Measurements from ENCODE around the gene DCAF12L2. TPM values are rescaled to one million over a fixed set of nuclear protein-coding genes. Genes with fewer than 3 reads are reported as not detected.

DCAF12L2 gene
- polyA plus RNA-seq, 1 of the 3 experiments (the other 2 are of a cell fraction), result not detected

DNA sequence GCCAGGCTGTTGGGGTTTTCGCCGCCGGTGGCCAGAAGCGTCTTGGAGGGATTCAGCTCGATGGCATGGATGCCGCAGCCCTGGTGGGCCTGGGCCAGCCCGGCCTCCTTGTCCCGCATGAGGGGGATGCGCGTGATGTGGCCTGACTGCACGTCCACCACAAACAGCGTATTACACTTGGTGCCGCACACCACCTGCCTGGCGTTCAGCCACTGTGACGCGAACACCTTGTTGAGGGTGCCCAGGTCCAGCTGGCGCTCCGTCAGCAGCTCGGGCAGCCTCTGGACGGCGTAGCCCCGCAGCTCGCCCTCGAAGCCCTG lies 728 bp downstream of the DCAF12L2 start:
- no peaks in the 10 kb centered on the region for H3K4me1 ChIP-seq (ENCODE audit: control insufficient read depth in 1 of 2, insufficient read depth in 2 of 2, low read depth in 1 of 2, low read length in 1 of 2)
- H3K9me2 ChIP-seq, result no peaks in the 10 kb centered on the region
- ChIA-PET CTCF (no interaction called here), POLR2A (no interaction called here)
- H3K4me3 ChIP-seq (ENCODE audit: low read depth in 2 of 2, low read length in 1 of 2), result no peak overlapping the region
- no peak for DNase-seq
- no peaks in the 10 kb centered on the region for H3K36me3 ChIP-seq (replicated peaks in 1 of 2; ENCODE audit: control insufficient read depth in 1 of 2, insufficient read depth in 2 of 2, low read length in 1 of 2)
- H3K27me3 ChIP-seq (ENCODE audit: insufficient read depth), result no peaks in the 10 kb centered on the region
- no peaks in the 10 kb centered on the region for H4K20me1 ChIP-seq (ENCODE audit: insufficient read depth)
- H3K4me2 ChIP-seq, result no peak overlapping the region
- H3K9ac ChIP-seq, result no peak overlapping the region
- H3K9me3 ChIP-seq, result no peaks in the 10 kb centered on the region
- H2AFZ ChIP-seq (ENCODE audit: low read depth), result no peak overlapping the region
- H3F3A ChIP-seq (replicated peaks; ENCODE audit: insufficient read depth), result no peaks in the 10 kb centered on the region
- TF ChIP-seq NFIC (IDR thresholded peaks at IDR 0.05; ENCODE audit: borderline replicate concordance), result no peak
- no peak for TF ChIP-seq FOSL2 (IDR thresholded peaks at IDR 0.05; ENCODE audit: borderline replicate concordance, low read depth)
- no peak for TF ChIP-seq RFX5 (IDR thresholded peaks at IDR 0.05; ENCODE audit: low read length)
- TF ChIP-seq RAD21 (IDR thresholded peaks at IDR 0.05; ENCODE audit: low read length), result no peak
- TF ChIP-seq, protein P1, sequence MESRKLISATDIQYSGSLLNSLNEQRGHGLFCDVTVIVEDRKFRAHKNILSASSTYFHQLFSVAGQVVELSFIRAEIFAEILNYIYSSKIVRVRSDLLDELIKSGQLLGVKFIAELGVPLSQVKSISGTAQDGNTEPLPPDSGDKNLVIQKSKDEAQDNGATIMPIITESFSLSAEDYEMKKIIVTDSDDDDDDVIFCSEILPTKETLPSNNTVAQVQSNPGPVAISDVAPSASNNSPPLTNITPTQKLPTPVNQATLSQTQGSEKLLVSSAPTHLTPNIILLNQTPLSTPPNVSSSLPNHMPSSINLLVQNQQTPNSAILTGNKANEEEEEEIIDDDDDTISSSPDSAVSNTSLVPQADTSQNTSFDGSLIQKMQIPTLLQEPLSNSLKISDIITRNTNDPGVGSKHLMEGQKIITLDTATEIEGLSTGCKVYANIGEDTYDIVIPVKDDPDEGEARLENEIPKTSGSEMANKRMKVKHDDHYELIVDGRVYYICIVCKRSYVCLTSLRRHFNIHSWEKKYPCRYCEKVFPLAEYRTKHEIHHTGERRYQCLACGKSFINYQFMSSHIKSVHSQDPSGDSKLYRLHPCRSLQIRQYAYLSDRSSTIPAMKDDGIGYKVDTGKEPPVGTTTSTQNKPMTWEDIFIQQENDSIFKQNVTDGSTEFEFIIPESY (IDR thresholded peaks at IDR 0.05; ENCODE audit: borderline replicate concordance, low read depth), result no peak
- TF ChIP-seq, protein P2, sequence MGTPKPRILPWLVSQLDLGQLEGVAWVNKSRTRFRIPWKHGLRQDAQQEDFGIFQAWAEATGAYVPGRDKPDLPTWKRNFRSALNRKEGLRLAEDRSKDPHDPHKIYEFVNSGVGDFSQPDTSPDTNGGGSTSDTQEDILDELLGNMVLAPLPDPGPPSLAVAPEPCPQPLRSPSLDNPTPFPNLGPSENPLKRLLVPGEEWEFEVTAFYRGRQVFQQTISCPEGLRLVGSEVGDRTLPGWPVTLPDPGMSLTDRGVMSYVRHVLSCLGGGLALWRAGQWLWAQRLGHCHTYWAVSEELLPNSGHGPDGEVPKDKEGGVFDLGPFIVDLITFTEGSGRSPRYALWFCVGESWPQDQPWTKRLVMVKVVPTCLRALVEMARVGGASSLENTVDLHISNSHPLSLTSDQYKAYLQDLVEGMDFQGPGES (IDR thresholded peaks at IDR 0.05; ENCODE audit: low read depth, low read length), result no peak
- no peak for TF ChIP-seq GABPA (IDR thresholded peaks at IDR 0.05; ENCODE audit: low read depth)
- no peak for TF ChIP-seq RCOR1 (IDR thresholded peaks at IDR 0.05; ENCODE audit: low read length)
- TF ChIP-seq, protein P3, sequence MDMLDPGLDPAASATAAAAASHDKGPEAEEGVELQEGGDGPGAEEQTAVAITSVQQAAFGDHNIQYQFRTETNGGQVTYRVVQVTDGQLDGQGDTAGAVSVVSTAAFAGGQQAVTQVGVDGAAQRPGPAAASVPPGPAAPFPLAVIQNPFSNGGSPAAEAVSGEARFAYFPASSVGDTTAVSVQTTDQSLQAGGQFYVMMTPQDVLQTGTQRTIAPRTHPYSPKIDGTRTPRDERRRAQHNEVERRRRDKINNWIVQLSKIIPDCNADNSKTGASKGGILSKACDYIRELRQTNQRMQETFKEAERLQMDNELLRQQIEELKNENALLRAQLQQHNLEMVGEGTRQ (IDR thresholded peaks at IDR 0.05; ENCODE audit: borderline replicate concordance, low read depth, low read length), result no peak
- no peak for TF ChIP-seq POLR2AphosphoS5 (IDR thresholded peaks at IDR 0.05; ENCODE audit: low read depth, low read length)
- H3K79me2 ChIP-seq (ENCODE audit: insufficient read depth), result no peaks in the 10 kb centered on the region
- WGBS (ENCODE audit: low lambda C conversion rate), result 62% methylated on average over 7 of the region's 24 CpGs
- H3K27ac ChIP-seq (ENCODE audit: low read depth in 2 of 2, low read length in 1 of 2), result no peak overlapping the region

DNA sequence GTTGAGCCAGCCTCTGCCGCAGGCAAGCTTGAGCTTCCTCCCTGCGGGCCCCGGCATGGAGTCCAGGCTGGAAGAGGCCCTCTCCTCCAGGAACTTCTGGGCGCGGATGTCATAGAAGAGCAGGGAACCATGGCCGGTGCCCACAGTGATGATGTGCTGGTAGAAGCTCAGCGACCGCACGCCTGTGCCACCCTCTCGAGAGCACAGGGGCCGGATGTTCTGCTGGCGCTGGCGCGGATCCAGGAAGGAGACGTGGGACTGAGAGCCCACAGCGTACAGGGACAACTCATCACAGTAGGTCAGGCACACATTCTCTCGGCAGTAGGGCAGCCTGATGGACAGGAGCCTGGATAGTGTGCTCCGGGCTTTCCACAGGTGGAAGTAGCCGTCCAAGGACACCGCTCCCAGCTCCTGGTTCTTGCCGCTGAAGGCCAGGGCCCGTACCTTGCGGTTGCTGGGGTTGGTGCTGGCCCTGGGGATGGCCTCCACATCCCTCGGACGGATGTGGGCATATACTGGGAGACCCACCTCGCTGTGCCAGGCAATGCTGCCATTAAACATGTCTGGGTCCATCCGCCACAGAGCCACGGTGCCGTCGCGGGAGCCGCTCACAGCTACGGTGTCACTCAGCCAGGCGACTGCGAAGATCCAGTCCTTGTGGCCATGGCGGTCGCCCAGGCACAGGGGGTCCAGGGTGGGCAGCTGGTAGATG lies 1.2 kb downstream of the DCAF12L2 start:
- Histone ChIP-seq H3K4me3 (ENCODE audit: low read depth in 2 of 2, low read length in 1 of 2) (no peak overlapping the region), H3K36me3 (replicated peaks in 1 of 2; ENCODE audit: control insufficient read depth in 1 of 2, insufficient read depth in 2 of 2, low read length in 1 of 2) (no peaks in the 10 kb centered on the region), H2AFZ (ENCODE audit: low read depth) (no peak overlapping the region), H3K9me3 (no peaks in the 10 kb centered on the region), H4K20me1 (ENCODE audit: insufficient read depth) (no peaks in the 10 kb centered on the region), H3K9ac (no peak overlapping the region), H3F3A (replicated peaks; ENCODE audit: insufficient read depth) (no peaks in the 10 kb centered on the region), H3K4me2 (no peak overlapping the region), H3K27me3 (ENCODE audit: insufficient read depth) (no peaks in the 10 kb centered on the region), H3K4me1 (ENCODE audit: control insufficient read depth in 1 of 2, insufficient read depth in 2 of 2, low read depth in 1 of 2, low read length in 1 of 2) (no peaks in the 10 kb centered on the region), H3K9me2 (no peaks in the 10 kb centered on the region), H3K27ac (ENCODE audit: low read depth in 2 of 2, low read length in 1 of 2) (no peak overlapping the region), H3K79me2 (ENCODE audit: insufficient read depth) (no peaks in the 10 kb centered on the region)
- CTCF ChIA-PET, result no interaction called here
- WGBS (ENCODE audit: low lambda C conversion rate), result 60% methylated on average over 23 of the region's 37 CpGs
- DNase-seq, result no peak
- POLR2A ChIA-PET, result no interaction called here
- TF ChIP-seq TCF12 (IDR thresholded peaks at IDR 0.05) (no peak), TEAD4 (IDR thresholded peaks at IDR 0.05; ENCODE audit: borderline replicate concordance, insufficient read depth) (no peak), POLR2AphosphoS5 (IDR thresholded peaks at IDR 0.05; ENCODE audit: low read depth, low read length) (no peak), FOXM1 (IDR thresholded peaks at IDR 0.05; ENCODE audit: low read depth) (no peak), JUND (IDR thresholded peaks at IDR 0.05) (no peak), NRF1 (IDR thresholded peaks at IDR 0.05; ENCODE audit: low read depth, low read length) (no peak), SMC3 (IDR thresholded peaks at IDR 0.05; ENCODE audit: low read depth, low read length) (no peak), RFX5 (IDR thresholded peaks at IDR 0.05; ENCODE audit: low read length) (no peak), EZH2phosphoT487 (IDR thresholded peaks at IDR 0.05; ENCODE audit: borderline replicate concordance, low read depth) (no peak), FOSL2 (IDR thresholded peaks at IDR 0.05; ENCODE audit: borderline replicate concordance, low read depth) (no peak), ELF1 (IDR thresholded peaks at IDR 0.05) (no peak)
- TF ChIP-seq, protein P1 (IDR thresholded peaks at IDR 0.05; ENCODE audit: borderline replicate concordance, low read depth), result no peak
- TF ChIP-seq, protein P2 (IDR thresholded peaks at IDR 0.05; ENCODE audit: low read depth, low read length), result no peak
